Tibial nerve (tissue), 3 donors: ENCODE results near the gene NRXN3.

Experiments
- POLR2A ChIP-seq, 2 donors: fragments of 450-650 bp; IDR thresholded peaks; one replicate each; pipeline ENCODE4 v1.6.1; 2017; ENCODE audit warnings: antibody characterized with exemption in 2 of 2, mild to moderate bottlenecking in 2 of 2, moderate library complexity in 2 of 2
- TF ChIP-seq, protein P1 (sequence below), 5 experiments: fragments of 200-600 bp in 3 of 5; fragments of 450-650 bp in 2 of 5; sonication (generic) in 3 of 5; IDR thresholded peaks; one replicate each; pipeline ENCODE4 v1.5.1; 2016 to 2019; ENCODE audit warnings: antibody characterized with exemption in 5 of 5, mild to moderate bottlenecking in 3 of 5, moderate library complexity in 2 of 5

DNA sequence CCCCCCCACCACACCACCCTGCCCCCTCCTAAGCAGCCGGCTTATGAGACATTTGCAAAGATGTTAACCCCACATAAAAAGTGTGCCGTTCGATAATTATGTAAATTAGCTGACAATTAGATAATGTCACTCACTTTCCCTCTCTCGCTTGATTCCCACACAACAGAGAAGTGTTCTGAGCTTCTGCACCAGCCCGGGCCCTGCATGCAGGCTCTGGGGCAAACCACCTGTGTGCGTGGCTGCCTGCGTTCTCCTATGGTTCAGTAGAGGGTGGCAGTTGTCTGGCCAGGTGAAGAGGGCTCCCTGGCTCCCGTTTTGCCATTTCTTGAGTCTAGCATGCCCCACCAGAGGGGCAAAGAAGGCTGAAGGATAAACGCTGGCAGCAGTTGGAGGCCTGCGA is 68.0 kb downstream of the NRXN3 start:
- TF ChIP-seq, protein P1, sequence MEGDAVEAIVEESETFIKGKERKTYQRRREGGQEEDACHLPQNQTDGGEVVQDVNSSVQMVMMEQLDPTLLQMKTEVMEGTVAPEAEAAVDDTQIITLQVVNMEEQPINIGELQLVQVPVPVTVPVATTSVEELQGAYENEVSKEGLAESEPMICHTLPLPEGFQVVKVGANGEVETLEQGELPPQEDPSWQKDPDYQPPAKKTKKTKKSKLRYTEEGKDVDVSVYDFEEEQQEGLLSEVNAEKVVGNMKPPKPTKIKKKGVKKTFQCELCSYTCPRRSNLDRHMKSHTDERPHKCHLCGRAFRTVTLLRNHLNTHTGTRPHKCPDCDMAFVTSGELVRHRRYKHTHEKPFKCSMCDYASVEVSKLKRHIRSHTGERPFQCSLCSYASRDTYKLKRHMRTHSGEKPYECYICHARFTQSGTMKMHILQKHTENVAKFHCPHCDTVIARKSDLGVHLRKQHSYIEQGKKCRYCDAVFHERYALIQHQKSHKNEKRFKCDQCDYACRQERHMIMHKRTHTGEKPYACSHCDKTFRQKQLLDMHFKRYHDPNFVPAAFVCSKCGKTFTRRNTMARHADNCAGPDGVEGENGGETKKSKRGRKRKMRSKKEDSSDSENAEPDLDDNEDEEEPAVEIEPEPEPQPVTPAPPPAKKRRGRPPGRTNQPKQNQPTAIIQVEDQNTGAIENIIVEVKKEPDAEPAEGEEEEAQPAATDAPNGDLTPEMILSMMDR (IDR thresholded peaks at IDR 0.05), result no peak
- TF ChIP-seq POLR2A (IDR thresholded peaks at IDR 0.05), result no peak
